ENCODE measurements around the gene TSNAXIP1. TPM values are rescaled to one million over a fixed set of nuclear protein-coding genes. Genes with fewer than 3 reads are reported as not detected.
"Not testable (repeated sequence)": the region's sequence is repeated elsewhere in the genome, so short reads cannot be mapped to it uniquely, and the experiment has no call there.

TSNAXIP1 gene
- total and polyA plus RNA-seq, 2 experiments from 2014 or later = 0.97 to 2.4 TPM

GRCh38 chr16:67834242-67834614, 27.5 kb downstream of the TSNAXIP1 start (continued):
- TF ChIP-seq ZNF462 (CRISPR knock-in tag; IDR thresholded peaks at IDR 0.05) = no peak

DNA sequence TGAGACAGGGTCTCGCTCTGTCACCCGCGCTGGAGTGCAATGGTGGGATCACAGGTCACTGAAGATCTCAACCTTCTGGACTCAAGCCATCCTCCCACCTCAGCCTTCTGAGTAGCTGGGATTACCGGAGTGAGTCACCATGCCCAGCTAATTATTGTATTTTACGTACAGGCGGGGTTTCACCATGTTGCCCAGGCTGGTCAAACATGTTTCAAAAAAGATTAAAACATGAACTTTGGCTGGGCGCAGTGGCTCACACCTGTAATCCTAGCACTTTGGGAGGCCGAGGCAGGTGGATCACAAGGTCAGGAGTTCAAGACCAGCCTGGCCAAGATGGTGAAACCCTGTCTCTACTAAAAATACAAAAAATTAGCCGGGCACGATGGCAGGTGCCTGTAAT, 30.5 kb downstream of the TSNAXIP1 start:
- not testable (repeated sequence) for ATAC-seq; H3K9me3 Mint-ChIP-seq; H3K9me2 ChIP-seq (ENCODE audit: insufficient read depth); H3K4me1 ChIP-seq (ENCODE audit: insufficient read depth); DNase-seq (ENCODE audit: low spot score); H3K4me3 Mint-ChIP-seq; H3K36me3 ChIP-seq (ENCODE audit: insufficient read depth); H3K4me2 ChIP-seq; H3K4me3 ChIP-seq; H3K36me3 Mint-ChIP-seq (ENCODE audit: low read depth); H3K27ac ChIP-seq (ENCODE audit: low read depth); H3K27ac Mint-ChIP-seq; H3K27me3 ChIP-seq (ENCODE audit: insufficient read depth); H3K79me2 ChIP-seq (replicated peaks; ENCODE audit: insufficient read depth); H3F3A ChIP-seq (replicated peaks; ENCODE audit: low read depth); H4K20me1 ChIP-seq (replicated peaks; ENCODE audit: insufficient read depth); H2AFZ ChIP-seq
- Mint-ChIP-seq H3K27me3 (ENCODE audit: insufficient read depth, low read depth, poor library complexity) (peaks cover 13% of the 10 kb centered on the region), H3K4me1 (peaks cover 18% of the 10 kb centered on the region)

- H3K27ac ChIP-seq (ENCODE audit: low read depth) = no peak overlapping the region
- Mint-ChIP-seq H3K9me3 (no peaks in the 10 kb centered on the region), H3K27me3 (ENCODE audit: insufficient read depth, low read depth, poor library complexity) (peaks cover 15% of the 10 kb centered on the region), H3K4me1 (peaks cover 14% of the 10 kb centered on the region), H3K4me3 (no peak overlapping the region), H3K27ac (no peak overlapping the region), H3K36me3 (ENCODE audit: low read depth) (no peaks in the 10 kb centered on the region)
- no peaks in the 10 kb centered on the region for H3K36me3 ChIP-seq (ENCODE audit: insufficient read depth)
- H3K4me2 ChIP-seq = no peak overlapping the region
- no peaks in the 10 kb centered on the region for H3K9me2 ChIP-seq (ENCODE audit: insufficient read depth)
- no peaks in the 10 kb centered on the region for H4K20me1 ChIP-seq (replicated peaks; ENCODE audit: insufficient read depth)
- H3F3A ChIP-seq (replicated peaks; ENCODE audit: low read depth) = peaks cover 4% of the 10 kb centered on the region; the same call in 1 of the 2 replicates
- H3K27me3 ChIP-seq (ENCODE audit: insufficient read depth) = no peaks in the 10 kb centered on the region
- no peak overlapping the region for H2AFZ ChIP-seq
- H3K79me2 ChIP-seq (replicated peaks; ENCODE audit: insufficient read depth) = no peaks in the 10 kb centered on the region; the same call in 1 of the 2 replicates
- no peak for DNase-seq (ENCODE audit: low spot score)
- H3K4me1 ChIP-seq (ENCODE audit: insufficient read depth) = 0 out of 2 replicates have a peak, but pooled peaks cover 3% of the 10 kb centered on the region
- H3K4me3 ChIP-seq = no peak overlapping the region
- ATAC-seq = no peak
- TF ChIP-seq ZNF462 (CRISPR knock-in tag; IDR thresholded peaks at IDR 0.05) (no peak), CTCF (conservative IDR thresholded peaks at IDR 0.05; ENCODE audit: low read depth in 2 of 2) (no peak)
Observed at GRCh38 chr16:67837811-67838210, 31.1 kb downstream of the TSNAXIP1 start.

Data from GM23338 (cell line).